Erythroblast (primary cell): ENCODE results near the gene FIP1L1.
"Not testable (repeated sequence)": the region's sequence is repeated elsewhere in the genome, so short reads cannot be mapped to it uniquely, and the experiment has no call there.

Experiments
- DNase-seq, 2 experiments: peaks; one replicate each; lab custom pipeline; 2025; lab: John Stamatoyannopoulos, UW
- GATA1 ChIP-seq: IDR thresholded peaks from 2 replicates; pipeline ENCODE4 v1.6.1; 2011; ENCODE audit warnings: low read depth, mild to moderate bottlenecking, control low read depth, low read length, moderate library complexity
- POLR2A ChIP-seq: IDR thresholded peaks from 2 replicates; pipeline ENCODE4 v1.6.1; 2011; ENCODE audit warnings: mild to moderate bottlenecking, low read length

Gene FIP1L1

DNA sequence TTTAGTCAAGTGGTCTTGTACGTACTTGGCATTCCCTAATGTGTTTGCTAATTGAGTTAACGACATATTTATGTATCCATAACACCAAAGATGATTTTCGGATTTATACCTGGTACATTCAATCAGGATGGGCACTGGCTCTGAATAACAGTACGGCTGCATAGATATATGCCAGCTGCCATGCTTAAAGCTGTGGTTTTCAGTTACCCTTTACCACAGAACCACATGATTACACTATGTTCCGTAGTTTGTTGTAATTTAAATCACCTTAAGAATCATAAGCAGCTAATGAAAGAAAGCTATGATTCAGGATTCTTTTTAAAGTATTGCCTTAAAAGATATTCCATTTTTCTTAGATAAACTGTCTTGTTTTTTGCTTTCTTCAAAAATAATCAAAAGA lies 53.6 kb downstream of the FIP1L1 start:
- no peak for DNase-seq

DNA sequence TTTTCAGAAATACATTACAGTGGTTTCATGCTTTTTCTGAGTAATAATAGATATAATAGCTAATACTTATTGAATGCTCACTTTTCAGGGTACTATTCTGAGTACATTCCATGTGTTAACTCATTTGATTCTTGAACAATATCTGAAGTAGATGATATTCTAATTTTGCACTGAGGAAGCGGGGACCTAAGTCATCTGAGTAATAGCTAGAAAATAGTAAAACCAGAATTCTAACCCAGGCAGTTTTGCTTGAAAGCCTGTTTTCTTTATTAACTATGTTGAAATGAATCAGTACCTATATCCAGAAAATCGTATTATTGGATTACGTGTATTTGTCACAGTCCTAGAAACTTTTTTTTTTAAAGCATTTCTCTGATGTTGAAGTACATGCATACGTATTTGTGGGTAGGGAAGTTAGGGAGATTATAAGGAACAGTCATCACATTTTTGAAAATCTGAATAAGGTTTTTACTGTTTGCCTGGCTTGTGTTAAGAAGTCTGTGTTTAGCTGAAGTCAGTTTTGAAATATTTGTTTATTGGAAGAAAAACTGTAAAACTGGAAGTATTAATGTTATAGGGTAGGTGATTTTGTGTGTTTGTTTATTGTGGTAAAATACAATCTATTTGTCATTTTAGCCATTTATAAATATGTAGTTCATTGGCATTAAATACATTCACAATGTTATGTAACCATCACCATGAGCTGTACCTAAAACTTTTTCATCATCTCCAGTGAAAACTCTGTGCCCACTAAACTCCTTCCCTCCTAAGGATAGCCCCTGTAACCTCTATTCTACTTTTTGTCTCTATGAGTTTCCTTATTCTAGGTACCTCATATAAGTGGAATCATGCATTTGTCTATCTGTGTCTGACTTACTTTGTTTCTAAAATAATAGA lies 55.3 kb downstream of the FIP1L1 start:
- no peak for DNase-seq
- TF ChIP-seq GATA1 (no peak), POLR2A (no peak)

More for the DNA sequence above, 53.6 kb downstream of the FIP1L1 start:
- no peak for TF ChIP-seq POLR2A

DNA sequence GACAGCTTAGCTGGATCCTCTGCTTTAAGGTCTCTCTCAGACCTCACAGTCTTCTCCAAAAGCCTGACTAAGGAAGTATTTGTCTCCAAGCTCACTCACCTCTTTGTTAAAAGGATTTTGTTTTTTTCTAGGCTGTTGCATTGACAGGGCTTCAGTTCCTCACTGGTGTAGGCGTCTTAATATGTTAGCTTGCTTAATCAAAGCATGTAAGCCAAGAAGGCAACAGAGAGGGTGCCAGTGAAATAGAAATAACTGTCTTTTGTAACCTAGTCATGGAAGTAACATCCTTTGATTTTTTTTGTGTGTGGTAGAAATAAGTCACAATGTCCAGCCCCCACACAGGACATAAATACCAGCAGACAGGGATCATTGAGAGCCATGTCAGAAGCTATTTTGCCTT lies 58.8 kb downstream of the FIP1L1 start:
- no peak for TF ChIP-seq POLR2A
- TF ChIP-seq GATA1, result no peak
- no peak for DNase-seq

- DNase-seq, result no peak
These were observed 64.1 kb downstream of the FIP1L1 start for GRCh38 chr4:53441564-53441963.

GRCh38 chr4:53444954-53445353 lies 67.5 kb downstream of the FIP1L1 start:
- no peak for TF ChIP-seq GATA1
- TF ChIP-seq POLR2A, result no peak
- no peak for DNase-seq

More at GRCh38 chr4:53441564-53441963, 64.1 kb downstream of the FIP1L1 start:
- no peak for TF ChIP-seq GATA1
- no peak for TF ChIP-seq POLR2A

GRCh38 chr4:53450773-53451172 lies 73.3 kb downstream of the FIP1L1 start:
- TF ChIP-seq POLR2A (no peak), GATA1 (no peak)
- no peak for DNase-seq

DNA sequence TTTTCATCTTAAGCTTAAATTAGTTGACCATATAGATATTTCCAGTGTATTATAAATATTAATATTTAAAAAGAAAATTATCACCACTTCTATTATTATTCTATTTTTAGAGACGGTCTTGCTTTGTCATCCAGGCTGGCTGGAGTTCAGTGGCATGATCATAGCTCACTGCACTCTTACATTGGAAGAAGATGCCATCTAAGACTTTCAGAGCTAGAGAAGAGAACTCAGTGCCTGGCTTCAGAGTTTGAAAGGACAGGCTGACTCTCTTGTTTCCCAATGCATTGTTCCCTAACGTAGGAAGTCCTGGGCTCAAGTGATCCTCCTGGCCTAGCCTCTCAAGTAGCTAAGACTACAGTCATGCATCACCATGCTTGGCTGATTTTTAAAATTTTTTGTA lies 75.9 kb downstream of the FIP1L1 start:
- DNase-seq, result peak; percentile 39 to 70
- TF ChIP-seq GATA1 (no peak), POLR2A (no peak)

- no peak for DNase-seq
- TF ChIP-seq POLR2A, result no peak
These were observed 78.3 kb downstream of the FIP1L1 start for GRCh38 chr4:53455766-53456165.

DNA sequence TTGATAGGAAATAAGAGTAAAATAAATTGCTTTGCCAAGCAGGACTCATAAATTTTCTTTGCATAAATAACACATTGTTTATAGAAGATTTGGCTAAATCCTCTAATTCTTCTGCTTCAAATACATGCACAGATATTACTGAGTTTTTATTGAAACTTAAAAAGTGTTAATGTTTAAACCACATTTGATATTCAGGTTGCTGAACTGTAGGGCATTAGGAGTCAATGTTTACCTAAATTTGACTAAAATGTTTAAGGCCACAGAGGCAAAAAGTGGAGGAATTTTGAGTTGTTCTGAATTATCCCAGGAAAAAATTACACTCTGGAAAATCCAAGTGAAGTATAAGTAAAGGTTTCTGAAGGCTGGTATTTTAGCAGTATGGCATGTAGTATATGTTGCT lies 78.7 kb downstream of the FIP1L1 start:
- TF ChIP-seq GATA1 (no peak), POLR2A (no peak)
- no peak for DNase-seq

GRCh38 chr4:53459548-53459947 lies 82.1 kb downstream of the FIP1L1 start:
- TF ChIP-seq GATA1 (no peak), POLR2A (no peak)
- DNase-seq, result no peak

GRCh38 chr4:53461244-53461643 lies 83.8 kb downstream of the FIP1L1 start:
- no peak for DNase-seq
- TF ChIP-seq GATA1, result no peak
- no peak for TF ChIP-seq POLR2A

DNA sequence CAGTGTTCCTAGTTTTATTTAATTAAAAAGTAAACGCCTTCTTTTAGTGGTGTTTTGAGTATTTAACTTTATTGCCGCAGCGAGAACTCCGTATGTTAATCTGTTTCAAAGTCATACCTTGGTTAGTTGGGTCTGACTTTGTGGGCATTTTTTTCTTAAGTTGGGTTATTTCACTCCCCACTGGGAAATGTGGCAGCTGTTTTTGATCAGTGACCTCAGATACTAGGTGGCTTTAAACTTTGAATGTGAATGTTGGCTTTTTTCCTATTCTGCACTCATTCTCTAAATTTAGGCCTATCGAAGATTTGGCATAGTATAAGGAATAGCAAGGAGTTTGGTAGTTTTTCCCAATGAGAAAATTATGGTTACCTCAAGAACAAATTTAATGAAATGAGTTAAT lies 85.9 kb downstream of the FIP1L1 start:
- TF ChIP-seq GATA1 (no peak), POLR2A (no peak)
- DNase-seq, result no peak

GRCh38 chr4:53465281-53465680 lies 87.8 kb downstream of the FIP1L1 start:
- DNase-seq, result no peak
- no peak for TF ChIP-seq POLR2A

DNA sequence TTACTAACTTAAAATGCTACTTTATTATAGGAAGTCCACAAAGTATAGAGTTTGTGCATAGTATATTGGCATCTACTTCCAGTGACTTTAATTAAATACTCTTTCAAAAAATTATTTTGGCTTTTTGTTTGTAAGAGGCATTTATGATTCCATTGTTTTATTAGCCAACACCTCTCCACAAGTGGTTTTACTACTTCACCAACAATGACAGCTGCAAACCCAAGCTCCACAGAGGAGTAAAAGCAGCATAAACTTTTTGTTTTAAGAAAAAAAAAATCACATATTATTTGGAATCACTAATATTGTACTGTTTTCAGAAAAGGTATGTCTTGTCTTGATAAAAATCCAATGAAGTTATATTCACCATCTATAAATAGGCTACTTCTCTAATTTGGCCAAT lies 88.5 kb downstream of the FIP1L1 start:
- DNase-seq, result no peak
- TF ChIP-seq POLR2A, result no peak
- no peak for TF ChIP-seq GATA1

- DNase-seq, result not testable (repeated sequence)
These were observed 89.1 kb downstream of the FIP1L1 start for GRCh38 chr4:53466576-53466975.
